ENCODE measurements around the gene S100P.

S100P gene

DNA sequence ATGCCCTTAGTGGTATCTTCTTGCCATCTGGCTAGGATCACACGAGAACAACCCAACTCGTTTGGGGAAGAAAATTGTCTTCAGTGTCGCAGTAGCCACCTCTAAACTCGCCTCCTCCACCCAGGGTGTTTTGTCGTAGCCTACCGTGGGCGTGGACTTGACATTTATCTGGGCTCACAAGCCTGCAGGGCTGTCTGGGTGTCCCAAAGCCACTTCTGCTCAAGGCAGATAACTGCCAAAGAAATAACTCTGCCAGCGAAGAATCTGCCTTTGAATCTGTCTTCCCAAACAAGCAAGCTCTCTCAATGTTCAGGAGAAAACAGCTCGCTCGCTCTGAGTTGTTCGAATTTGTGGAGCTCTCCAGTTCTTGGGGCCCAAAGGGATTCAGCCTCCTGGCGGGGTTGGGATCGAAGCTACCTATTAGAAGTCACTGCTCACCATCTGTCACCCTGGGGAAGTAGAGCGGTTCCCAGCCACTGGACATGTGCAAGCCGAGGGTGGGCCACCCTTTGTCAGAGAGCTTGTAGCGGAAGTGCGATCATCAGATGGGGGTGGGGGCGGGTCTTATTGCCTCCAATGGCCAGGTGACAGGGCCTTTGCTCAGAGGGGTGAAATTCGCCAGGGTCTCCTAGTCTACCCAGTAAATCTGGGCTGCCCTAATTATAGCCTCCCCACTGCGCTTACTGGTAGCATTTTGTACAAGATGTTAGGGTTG, 37.1 kb downstream of the S100P start:
- in situ Hi-C loops (cut with HindIII; ENCODE audit: low sequenced_read_pairs), result no loop called here
- no peak overlapping the region for H3K4me3 ChIP-seq (ENCODE audit: low read depth, low read length)
- TF ChIP-seq, protein P1, sequence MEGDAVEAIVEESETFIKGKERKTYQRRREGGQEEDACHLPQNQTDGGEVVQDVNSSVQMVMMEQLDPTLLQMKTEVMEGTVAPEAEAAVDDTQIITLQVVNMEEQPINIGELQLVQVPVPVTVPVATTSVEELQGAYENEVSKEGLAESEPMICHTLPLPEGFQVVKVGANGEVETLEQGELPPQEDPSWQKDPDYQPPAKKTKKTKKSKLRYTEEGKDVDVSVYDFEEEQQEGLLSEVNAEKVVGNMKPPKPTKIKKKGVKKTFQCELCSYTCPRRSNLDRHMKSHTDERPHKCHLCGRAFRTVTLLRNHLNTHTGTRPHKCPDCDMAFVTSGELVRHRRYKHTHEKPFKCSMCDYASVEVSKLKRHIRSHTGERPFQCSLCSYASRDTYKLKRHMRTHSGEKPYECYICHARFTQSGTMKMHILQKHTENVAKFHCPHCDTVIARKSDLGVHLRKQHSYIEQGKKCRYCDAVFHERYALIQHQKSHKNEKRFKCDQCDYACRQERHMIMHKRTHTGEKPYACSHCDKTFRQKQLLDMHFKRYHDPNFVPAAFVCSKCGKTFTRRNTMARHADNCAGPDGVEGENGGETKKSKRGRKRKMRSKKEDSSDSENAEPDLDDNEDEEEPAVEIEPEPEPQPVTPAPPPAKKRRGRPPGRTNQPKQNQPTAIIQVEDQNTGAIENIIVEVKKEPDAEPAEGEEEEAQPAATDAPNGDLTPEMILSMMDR (IDR thresholded peaks at IDR 0.05; ENCODE audit: low read depth, low read length), result no peak
- no peak for DNase-seq (ENCODE audit: low read depth, low spot score)

DNA sequence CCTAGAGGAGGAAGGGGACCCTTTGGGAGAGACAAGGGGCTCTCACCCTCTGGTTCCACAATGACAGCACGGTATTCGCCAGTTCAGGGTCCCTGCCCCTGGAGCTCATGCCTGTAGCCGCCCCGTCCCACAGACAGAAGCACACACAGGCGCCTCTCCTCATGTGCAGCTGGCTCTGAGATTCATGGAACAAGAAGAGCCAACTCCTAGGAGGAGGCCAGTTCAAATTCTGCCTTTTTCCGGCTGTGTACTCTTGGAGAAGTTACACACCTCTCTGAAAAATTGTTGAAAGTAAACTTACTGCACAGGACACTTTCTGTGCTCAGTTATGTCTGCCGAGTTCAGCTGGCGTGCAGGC, 37.6 kb downstream of the S100P start:
- in situ Hi-C loops (cut with HindIII; ENCODE audit: low sequenced_read_pairs), result no loop called here
- TF ChIP-seq, protein P1 (IDR thresholded peaks at IDR 0.05; ENCODE audit: low read depth, low read length), result no peak
- H3K4me3 ChIP-seq (ENCODE audit: low read depth, low read length), result no peak overlapping the region
- DNase-seq (ENCODE audit: low read depth, low spot score), result no peak

DNA sequence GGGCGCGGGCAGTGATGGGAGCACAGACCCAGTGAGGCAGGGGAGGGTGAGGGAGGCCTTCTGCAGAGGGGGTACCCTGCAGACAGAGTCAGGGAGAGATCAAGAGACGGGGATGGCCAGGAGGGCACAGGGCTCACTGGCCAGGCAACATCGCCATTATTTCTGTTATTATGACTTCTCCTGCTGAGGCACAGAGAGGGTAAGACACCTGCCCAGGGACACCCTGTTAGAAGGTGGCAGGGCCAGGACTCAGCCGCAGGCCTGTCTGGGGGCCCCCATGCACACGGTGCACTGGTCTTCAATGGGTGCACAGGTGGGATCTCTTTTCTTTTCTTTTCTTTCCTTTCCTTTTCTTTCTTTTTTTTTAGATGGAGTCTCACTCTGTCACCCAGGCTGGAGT, 38.1 kb downstream of the S100P start:
- H3K4me3 ChIP-seq (ENCODE audit: low read depth, low read length), result no peak overlapping the region
- in situ Hi-C loops (cut with HindIII; ENCODE audit: low sequenced_read_pairs), result no loop called here
- TF ChIP-seq, protein P1 (IDR thresholded peaks at IDR 0.05; ENCODE audit: low read depth, low read length), result no peak
- DNase-seq (ENCODE audit: low read depth, low spot score), result no peak

DNA sequence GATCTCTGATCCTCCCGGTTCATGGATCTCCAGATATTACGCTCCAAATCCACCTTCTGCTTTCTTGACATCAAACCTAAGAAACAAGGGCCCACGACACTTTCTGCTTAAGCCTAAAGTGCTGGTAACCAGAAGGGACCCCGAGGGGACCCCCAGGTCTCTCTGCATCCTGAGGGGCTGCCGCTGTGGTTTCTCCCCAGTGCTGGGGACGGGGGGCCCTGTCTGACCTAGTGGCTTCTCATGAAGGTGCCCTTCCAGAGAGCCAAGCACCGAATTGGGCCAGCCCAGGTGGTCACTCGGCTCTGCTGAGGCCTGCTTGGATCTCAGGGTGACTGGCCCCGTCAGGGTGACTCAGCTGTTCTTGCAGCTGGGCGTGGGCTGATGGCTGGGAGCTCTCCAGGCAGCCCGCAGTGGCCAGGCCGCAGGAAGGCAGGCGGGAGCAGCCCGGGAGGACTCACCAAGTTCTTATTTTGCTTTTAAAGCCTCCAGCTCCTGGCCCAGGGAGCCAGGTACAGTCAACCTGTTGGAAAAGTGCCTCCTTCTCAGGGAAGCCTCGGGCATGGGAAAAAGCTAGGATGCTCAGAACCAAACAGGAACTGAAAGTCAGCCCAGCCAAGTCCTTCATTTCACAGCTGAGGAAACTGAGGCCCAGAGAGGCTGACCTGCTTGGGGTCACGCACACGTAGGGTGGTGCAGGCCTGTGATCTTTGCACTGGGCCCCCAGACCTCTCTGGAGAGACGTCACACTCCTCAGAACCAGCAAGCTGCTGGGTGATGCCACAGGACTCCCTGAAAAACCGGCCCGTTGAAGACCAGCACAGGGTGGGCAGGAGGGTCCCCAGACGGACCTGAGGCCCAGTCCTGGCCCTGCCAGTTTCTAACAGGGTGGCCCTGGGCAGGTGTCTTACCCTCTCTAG, 39.0 kb downstream of the S100P start:
- H3K4me3 ChIP-seq (ENCODE audit: low read depth, low read length), result no peak overlapping the region
- DNase-seq (ENCODE audit: low read depth, low spot score), result peak; percentile 91
- TF ChIP-seq, protein P1 (IDR thresholded peaks at IDR 0.05; ENCODE audit: low read depth, low read length), result no peak
- in situ Hi-C loops (cut with HindIII; ENCODE audit: low sequenced_read_pairs), result no loop called here

DNA sequence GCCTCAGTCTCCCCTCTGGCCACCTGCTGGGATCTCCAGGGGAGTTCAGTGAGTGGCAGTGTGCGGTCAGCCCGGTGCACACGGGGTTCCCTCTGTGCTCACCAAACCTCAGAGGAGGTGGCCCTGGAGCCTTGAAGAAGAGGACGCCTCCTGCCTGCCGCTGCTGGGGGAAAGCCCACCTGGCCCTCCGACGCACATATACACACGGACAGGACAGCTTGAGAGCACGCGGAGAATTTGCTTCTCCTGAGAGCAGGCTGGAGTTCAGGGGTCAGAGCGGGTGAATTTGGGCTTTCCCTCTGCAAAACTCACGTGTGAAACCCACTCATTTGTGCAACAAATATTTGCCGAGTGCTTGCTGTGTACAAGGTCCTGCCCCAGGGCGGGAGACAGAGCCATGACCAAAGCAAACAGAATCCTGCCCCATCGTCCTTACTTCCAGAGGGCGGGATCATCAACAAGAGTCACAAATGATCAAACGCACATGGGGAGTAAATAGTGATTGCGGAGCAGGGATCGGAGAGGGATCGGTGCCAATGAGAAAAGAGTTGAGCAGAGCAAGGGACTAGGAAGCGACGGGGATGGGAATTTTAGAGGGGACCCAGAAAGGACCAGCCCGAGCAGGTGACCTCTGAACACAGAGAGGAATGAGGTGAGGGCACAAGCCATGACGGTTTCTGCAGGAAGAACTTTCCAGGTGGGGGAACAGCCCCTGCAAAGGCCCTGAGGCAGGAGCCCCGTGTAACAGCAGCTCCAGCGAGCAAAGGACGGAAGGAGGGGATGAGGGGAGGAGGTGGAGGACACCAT, 39.9 kb downstream of the S100P start:
- H3K4me3 ChIP-seq (ENCODE audit: low read depth, low read length), result no peak overlapping the region
- no peak for DNase-seq (ENCODE audit: low read depth, low spot score)
- in situ Hi-C loops (cut with HindIII; ENCODE audit: low sequenced_read_pairs), result no loop called here
- TF ChIP-seq, protein P1 (IDR thresholded peaks at IDR 0.05; ENCODE audit: low read depth, low read length), result no peak

DNA sequence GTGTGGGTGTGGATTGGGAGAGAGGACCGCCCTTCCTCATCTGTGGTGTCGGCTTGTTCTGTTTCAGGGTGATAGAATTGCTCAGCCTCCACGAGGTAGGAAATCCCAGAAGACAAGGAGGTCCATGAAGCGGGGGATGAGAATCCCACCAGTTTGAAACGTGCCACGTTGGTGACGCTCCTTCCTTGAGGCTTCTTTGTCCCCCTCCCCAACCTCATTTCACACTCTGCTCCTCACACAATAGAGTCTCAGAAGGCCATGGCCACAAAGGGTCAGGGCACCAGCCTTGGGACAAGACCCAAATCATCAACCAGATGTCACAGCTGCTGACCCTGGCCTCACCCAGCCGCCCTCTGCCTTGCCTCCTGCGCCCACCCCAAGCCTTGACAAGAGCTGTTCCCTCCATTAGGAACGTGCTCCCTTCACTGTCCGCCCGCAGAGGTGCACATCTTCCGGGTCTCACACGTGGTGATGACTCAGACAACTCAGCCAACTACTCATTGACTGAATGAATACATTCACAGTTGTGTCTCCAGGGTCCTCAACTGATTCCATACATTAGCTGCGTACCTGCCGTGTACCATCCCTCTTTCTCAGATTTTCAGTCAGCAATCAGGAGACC, 40.6 kb downstream of the S100P start:
- no peak overlapping the region for H3K4me3 ChIP-seq (ENCODE audit: low read depth, low read length)
- TF ChIP-seq, protein P1 (IDR thresholded peaks at IDR 0.05; ENCODE audit: low read depth, low read length), result no peak
- in situ Hi-C loops (cut with HindIII; ENCODE audit: low sequenced_read_pairs), result no loop called here
- DNase-seq (ENCODE audit: low read depth, low spot score), result no peak

Data from astrocyte of the spinal cord (primary cell).